Left renal cortex interstitium (tissue), 4 donors: ENCODE results near the gene LDLRAD4. TPM values are rescaled to one million over a fixed set of nuclear protein-coding genes. Genes with fewer than 3 reads are reported as not detected.

Experiments
- DNase-seq, 4 donors: peaks; one replicate each; pipeline ENCODE4 v3.0.0-alpha.2; 2013; ENCODE audit warnings: low read depth in 4 of 4, low spot score in 2 of 4, missing footprints in 1 of 4
- polyA plus RNA-seq, 4 donors: library from polyadenylated mRNA; unstranded; fragments of 120-200 nt; gene quantifications; one replicate each; pipeline ENCODE4 v1.2.1, GENCODE V29; 2013; ENCODE audit not compliant: insufficient read length in 4 of 4

Gene LDLRAD4
- polyA plus RNA-seq, 4 donors: 10.3 to 12.7 (median 12.3) TPM

- DNase-seq: no peak
Measured at GRCh38 chr18:13226533-13227144, 8.1 kb downstream of the LDLRAD4 start.

- no peak for DNase-seq
Measured at GRCh38 chr18:13227910-13228309, 9.3 kb downstream of the LDLRAD4 start.

DNA sequence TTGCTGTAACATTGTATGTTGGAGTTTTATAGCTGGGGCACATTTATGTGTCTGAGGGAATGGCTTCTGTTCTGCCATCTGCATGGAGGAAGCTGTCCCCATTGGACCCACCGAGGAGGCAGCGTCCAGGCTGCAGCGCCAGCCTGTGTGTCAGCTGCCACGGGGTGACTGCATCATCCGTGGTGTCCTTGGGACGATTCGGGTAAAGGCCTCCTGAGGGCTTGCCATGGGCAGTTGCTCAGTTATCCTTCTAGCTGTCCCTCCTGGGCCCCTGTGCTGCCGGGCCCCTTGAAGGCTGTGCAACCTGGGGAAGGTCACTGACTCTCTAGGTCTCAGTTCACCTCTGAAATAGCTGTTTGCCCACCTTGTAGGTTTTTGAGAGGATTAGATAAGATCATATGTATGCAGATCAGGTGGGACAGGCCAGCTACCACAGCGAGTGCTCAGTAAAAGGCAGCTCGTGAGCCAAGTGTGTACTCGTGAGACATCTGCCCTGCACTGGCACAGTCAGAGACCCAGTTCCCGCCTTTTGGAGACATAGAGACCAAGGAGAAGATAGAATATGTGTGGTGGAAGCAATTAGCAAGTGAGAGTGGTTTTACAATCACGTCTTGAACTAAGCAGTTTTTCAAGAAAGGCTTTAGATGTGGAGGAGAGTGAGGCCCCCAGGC lies 10.6 kb downstream of the LDLRAD4 start:
- DNase-seq: no peak

DNA sequence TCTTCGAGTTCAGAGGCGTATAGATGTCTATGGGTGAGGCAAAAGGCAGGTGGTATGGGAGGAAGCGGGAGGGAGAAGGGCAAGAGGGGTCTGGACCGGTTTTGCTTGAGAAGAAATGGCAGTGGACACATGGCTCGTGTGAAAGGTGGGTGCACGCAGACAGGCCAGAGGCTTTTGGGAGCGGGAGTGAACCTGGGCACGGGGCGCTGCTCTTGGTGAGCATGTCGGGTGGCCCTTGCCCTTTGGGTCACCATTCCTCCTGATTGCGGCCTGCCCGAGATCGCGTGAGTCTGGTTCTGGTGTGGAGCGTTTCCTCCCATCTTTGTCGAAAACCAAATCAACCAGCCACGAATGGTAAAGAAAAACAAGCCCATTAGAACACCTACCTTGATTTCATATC lies 12.6 kb downstream of the LDLRAD4 start:
- DNase-seq: no peak

DNA sequence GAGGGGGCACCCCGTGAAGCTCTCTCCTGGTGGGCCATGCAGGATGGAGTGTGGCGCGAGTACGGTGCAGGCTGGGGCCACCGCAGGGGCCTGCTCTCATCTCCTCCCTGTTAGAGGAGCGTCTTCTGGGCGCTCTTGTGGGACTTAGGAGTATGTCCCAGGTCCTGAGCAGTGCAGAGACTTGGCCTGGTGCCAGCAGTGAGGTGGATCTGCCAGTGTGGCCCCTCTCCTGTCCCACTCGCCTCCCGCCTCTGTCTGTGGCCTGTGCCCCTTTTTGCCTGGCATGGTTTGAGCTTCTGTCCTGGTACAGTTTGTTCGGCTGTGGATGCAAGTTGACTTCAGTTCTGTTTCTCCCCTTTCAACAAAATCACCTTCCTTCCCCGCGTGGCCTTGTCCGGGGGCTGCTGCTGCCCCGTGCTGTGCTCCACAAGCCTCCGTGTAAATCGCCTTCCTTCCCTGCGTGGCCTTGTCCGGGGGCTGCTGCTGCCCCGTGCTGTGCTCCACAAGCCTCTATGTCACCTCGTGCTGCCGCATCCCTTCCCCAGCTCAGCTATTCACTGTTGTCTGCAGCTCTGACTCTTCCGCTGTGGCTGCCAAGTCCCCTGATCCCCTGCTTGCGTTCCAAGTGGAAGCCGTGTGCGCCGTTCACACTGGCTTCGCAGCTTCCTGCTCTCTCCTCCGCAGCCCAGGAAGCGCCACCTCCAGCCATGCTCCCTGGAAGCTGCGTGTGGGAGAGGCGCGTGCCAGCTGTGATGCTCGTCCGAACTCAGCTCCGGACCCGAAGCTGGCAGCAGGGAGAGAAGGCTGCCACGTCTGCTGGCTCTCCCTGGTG lies 13.7 kb downstream of the LDLRAD4 start:
- no peak for DNase-seq

- DNase-seq: no peak
Measured at GRCh38 chr18:13232971-13233786, 14.6 kb downstream of the LDLRAD4 start.

DNA sequence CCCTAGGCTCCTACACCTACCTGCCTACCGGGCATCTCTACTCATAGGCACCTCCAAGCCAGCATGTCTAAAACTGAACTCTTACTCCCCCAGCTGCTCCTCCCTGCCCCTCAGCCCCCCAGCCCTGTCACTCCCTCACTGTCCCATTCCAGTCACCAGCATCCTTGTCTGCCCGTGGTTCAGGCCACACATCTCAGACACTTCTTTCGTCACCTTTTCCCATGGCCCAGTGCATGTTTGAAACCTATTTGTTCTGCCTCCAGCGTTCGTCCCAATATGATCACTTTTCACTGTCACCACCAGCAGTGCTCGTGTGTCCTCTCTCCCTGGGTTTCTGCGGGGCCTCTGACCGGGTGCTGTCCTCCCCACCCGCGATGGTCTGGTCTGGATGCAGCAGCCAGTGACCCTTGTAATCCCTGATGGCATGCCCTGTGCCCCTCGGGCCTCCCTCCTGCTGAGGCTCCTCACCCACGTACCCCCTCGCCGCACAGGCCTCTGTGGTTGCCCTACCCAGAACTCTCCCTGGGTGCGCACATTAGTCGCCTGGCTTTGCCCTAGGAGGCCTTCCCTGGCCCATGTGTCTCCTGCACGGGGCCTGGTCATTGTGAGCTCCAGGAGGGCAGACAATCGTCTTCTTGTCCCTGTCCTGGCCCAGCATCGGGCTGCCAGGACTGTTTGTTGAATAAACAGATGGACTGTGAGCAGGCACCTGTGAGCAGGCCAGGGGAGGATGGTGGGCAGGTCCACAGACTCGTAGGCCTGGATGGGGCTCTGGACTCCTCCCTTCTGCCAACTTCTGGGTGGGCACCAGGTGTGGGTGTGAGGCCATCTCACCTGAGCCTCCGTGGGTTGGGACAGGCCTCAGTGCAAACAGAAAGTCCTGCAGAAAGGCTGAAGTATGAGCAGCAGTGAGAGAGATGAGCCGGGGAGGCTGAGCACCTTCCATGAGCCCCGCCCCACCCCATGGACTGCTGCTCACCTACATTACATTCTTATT lies 15.5 kb downstream of the LDLRAD4 start:
- DNase-seq: no peak

GRCh38 chr18:13235421-13235831 lies 16.9 kb downstream of the LDLRAD4 start:
- no peak for DNase-seq

- DNase-seq: peak in 1 of 4 donors; percentile 33
Measured at GRCh38 chr18:13235981-13236380, 17.4 kb downstream of the LDLRAD4 start.

DNA sequence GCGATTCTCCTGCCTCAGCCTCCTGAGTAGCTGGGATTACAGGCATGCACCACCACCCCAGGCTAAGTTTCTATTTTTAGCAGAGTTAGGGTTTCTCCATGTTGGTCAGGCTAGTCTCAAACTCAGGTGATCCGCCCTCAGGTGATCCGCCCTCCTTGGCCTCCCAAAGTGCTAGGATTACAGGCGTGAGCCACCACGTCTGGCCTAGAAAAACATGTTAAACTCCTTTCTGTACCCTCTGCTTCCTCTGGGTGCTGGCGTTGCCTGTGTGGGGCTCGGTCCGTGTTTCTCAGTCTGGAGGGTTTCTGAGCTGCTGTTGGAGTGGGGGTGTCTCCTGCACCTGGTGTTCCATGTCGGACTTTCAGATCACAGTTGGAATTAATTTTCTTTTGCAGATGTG lies 17.9 kb downstream of the LDLRAD4 start:
- no peak for DNase-seq

GRCh38 chr18:13237073-13237472 lies 18.5 kb downstream of the LDLRAD4 start:
- no peak for DNase-seq

GRCh38 chr18:13237641-13238040 lies 19.1 kb downstream of the LDLRAD4 start:
- DNase-seq: no peak

DNA sequence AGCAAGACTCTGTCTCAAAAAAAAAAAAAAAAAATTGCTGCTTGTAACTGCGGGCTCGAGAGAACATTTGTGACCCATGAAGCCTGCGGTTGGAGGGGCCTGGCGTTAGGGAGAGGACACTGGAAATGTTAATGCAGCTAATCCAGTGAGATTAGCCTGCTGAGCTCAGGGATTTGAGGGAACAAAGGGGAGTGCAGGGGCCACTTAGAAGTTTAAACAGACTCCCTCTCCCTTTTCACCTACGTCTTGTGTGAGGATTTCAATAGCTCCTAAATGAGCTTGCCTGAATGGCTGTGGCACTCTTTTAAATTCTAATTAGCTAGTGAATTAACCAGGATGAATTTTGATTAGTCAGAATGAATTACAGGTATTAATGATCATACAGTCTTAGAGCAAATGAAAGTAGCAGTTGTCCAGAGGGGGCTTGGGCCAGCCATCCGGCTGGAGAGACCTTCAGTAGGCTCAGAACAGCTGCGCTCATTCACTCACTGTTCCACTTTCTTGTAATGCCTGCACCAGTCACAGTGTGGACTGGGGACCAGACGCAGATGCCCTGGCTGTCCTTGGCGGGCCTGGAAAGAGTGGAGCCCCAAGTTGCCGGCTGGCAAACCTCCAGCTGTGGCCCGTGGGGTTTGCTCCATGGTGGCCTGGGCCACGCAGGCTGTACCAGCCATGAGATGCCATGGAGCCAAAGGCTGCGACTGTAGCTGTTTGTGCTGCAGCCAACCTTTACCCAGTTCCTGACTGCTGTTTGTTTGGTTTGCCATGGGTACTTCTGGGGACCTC lies 20.8 kb downstream of the LDLRAD4 start:
- DNase-seq: no peak

GRCh38 chr18:13240060-13240725 lies 21.6 kb downstream of the LDLRAD4 start:
- DNase-seq: no peak

- no peak for DNase-seq
Measured at GRCh38 chr18:13241083-13241892, 22.7 kb downstream of the LDLRAD4 start.

- DNase-seq: no peak
Measured at GRCh38 chr18:13241893-13242175, 23.3 kb downstream of the LDLRAD4 start.

DNA sequence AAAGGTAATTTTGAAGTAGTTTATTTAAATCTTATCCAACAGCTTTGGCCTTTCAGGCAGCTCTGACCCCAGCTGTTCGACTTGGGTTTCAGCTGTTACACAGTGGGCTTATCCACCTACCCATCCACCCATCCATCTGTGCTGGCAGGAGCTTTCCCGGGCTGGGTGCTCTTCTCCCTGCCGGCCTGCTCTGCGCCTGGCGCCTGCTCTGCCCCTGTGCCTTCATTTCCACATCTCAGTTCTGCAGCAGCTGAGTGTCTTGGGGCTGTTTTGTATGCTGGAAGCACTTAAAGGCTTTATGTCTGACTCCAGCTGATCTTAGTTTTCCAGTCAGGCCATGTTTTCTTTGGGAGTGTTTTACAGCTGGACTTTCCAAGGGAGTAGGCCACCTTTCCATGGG lies 24.2 kb downstream of the LDLRAD4 start:
- DNase-seq: no peak

DNA sequence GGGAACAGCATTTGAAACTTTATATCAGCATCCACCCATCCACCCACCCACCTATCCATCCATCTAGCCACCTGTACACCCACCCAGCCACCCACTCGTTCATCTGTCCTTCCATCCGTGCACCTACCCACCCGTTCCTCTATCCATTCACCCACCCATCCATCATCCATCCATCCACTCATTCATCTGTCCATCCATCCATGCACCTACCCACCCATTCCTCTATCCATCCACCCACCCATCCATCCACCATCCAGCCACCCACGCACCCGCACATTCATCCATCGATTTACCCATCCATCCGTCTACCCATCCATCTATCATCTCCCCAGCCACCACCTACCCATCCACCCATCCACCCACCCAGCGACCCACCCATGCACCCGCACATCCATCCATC lies 24.8 kb downstream of the LDLRAD4 start:
- no peak for DNase-seq
